Heart right ventricle (tissue), 16 donors: Measurements from ENCODE around the gene PTPN7. TPM values are rescaled to one million over a fixed set of nuclear protein-coding genes. Genes with fewer than 3 reads are reported as not detected.
A peak's percentile ranks its signal among the peaks of the same experiment; 100 is the strongest.

Source experiments
- ATAC-seq, 8 donors: fragments of 200-7000 bp; cut with Tn5 transposase; one replicate each; pipeline ENCODE4 v1.9.1; 2020; ENCODE audit warnings: mild to moderate bottlenecking in 8 of 8, moderate library complexity in 8 of 8, moderate number of reproducible peaks in 1 of 8
- DNase-seq, 2 donors: peaks; one replicate each; pipeline ENCODE4 v3.0.0-alpha.2; 2020
- H3K27ac ChIP-seq, 10 donors: fragments of 200-600 bp; sonication (generic) in 2 of 10; one replicate each; pipeline versions ENCODE4 v1.5.0 to v1.8.0; 2020 to 2022; ENCODE audit warnings: mild to moderate bottlenecking in 3 of 10
- H3K27me3 ChIP-seq, 7 donors: fragments of 200-600 bp; one replicate each; pipeline ENCODE4 v1.8.0; 2021 to 2022; ENCODE audit warnings: mild to moderate bottlenecking in 2 of 7
- H3K36me3 ChIP-seq, 9 donors: fragments of 200-600 bp; sonication (generic) in 1 of 9; one replicate each; pipeline versions ENCODE4 v1.5.0 to v1.8.0; 2020 to 2022; ENCODE audit warnings: mild to moderate bottlenecking in 2 of 9
- H3K4me1 ChIP-seq, 9 donors: fragments of 200-600 bp; sonication (generic) in 1 of 9; one replicate each; pipeline versions ENCODE4 v1.5.0 to v1.8.0; 2020 to 2022; ENCODE audit warnings: mild to moderate bottlenecking in 4 of 9
- H3K4me3 ChIP-seq, 10 donors: fragments of 200-600 bp; sonication (generic) in 2 of 10; one replicate each; pipeline versions ENCODE4 v1.5.0 to v1.8.0; 2020 to 2022; ENCODE audit warnings: mild to moderate bottlenecking in 7 of 10, moderate library complexity in 2 of 10
- H3K9me3 ChIP-seq, 11 donors: fragments of 200-600 bp in 10 of 11; sonication (generic) in 2 of 11; one replicate each; pipeline versions ENCODE4 v1.5.0 to v1.8.0; 2013 to 2022; ENCODE audit warnings: mild to moderate bottlenecking in 2 of 11, control low read depth in 1 of 11, moderate library complexity in 1 of 11
- WGBS, 2 donors: extraction: QIAGEN DNeasy Blood & Tissue Kit; methylation state at CpG; one replicate each; pipeline ENCODE4 v1.1.7; 2013; ENCODE audit warnings: inconsistent platforms in 1 of 2; 5-methylcytosine and 5-hydroxymethylcytosine counted together
- intact Hi-C, 10 donors: fragments of 100-400 bp; cut with DNase I; formaldehyde crosslinking; loops; one replicate each; pipeline versions ENCODE4 v1.11.1 to v1.14.2; 2022
- polyA plus RNA-seq, 2 donors: library from polyadenylated mRNA; stranded (reverse); fragments of 200-250 nt; gene quantifications; one replicate each; pipeline ENCODE4 v1.2.3, GENCODE V29; 2013
- total RNA-seq, 10 donors: library from RNA; stranded (reverse); fragmentation: NEBNext Ultra II Directional in 3 of 10; extraction: Animal tissue kit (Norgen Biotek cat#: 25700) in 3 of 10; gene quantifications; one replicate each; pipeline versions ENCODE4 v1.2.1 to v1.2.4, GENCODE V29; 2021 to 2023
- TF ChIP-seq, protein P1 (sequence below), 9 donors: fragments of 200-600 bp; sonication (generic) in 2 of 9; IDR thresholded peaks; one replicate each; pipeline versions ENCODE4 v1.5.0 to v1.8.0; 2021 to 2022; ENCODE audit warnings: antibody characterized with exemption in 9 of 9, mild to moderate bottlenecking in 5 of 9, moderate library complexity in 1 of 9
- donor health status: Arrhythmogenic right ventricular cardiomyopathy.
- donor health status: ischemic (EF 13 %, LVEDD 7.1; RV severe dilation, severe dysfunction).
- donor health status: healthy with polysubstance abuse.
- donor health status: DM: no; HTN: yes; CAD: no.
- donor health status: DM: no; HTN: no; CAD: no.
- donor health status: ischemic (EF 25% LVEDD 6.9; RV normal size, moderate dysfunction).
- donor health status: ischemic (EF 25% LVEDD 5.7; RV mildly dilated, moderate dysfunction).
- donor health status: healthy.
- donor health status: DM: yes; HTN: yes; CAD: no.
- donor health status: Ischemic cardiomyopathy.
- donor health status: ischemic (EF 35%, LVEDD 5.7; RV mildly dilated, moderate dysfunction).
- donor health status: nonischemic (EF 11% LVEDD 7.7; RV severe dilation, severe dysfunction).
- donor health status: DM: yes; HTN: yes; CAD: no.
- donor health status: PGD.
- donor health status: ischemic (EF 29% LVEDD 5.4; RV normal size, mild dysfunction).
- donor health status: nonischemic (EF 23%, LVEDD 6.1; RV moderate dilation, normal function).

PTPN7 gene
- total and polyA plus RNA-seq, 12 donors = 0.09 to 6.2 (median 0.47) TPM

DNA sequence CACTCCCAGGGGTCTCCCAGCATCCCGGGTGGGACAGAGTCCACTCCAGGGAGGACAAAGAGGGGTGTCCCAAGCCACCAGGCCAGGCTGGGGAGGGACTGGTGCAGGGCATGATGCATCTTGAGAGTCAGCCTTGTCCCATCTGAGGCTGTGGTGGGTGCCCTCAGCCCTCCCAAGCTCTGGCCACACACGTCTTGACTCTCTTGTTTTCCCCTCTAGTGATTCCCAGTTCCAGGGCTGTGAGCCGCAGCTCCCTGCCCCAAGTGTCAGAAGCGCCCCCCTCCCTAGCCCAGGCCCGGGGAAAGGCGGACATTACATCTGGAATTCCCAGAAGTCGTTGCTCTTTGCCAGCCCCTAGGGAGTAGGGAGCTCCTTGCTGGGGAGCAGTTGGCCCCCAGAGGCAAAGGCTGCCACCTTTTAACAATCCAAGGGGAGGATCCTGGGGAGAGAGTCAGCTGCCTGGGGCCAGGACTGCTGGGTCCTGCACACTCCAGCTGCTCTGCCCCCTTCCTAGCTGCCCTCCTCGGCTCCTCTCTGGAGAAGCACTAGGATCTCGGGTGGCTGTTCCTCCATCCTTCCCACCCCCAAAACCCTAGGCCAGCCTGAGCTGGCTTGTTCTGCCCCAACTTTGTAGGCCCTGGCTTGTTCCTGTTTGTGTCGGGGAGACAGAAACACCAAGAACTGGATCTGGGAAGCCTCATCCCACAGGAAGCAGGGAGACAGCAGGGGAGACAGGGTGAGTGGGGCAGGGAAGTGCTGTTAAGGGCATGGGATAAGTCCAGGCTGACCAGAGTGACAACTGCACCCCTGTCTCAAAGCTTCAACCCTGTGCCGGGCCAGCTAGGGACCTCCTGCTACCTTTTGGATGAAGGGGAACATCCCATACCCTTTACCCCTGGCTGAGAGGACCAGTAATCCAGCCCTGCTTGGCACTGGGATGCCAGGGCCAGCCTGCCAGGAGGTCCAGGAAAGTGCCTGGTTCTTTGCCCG is 3.2 kb upstream of the PTPN7 start:
- Histone ChIP-seq H3K27ac (peak overlapping the region in 1 of 10 donors; percentile 93), H3K4me3 (no peak overlapping the region), H3K36me3 (no peaks in the 10 kb centered on the region), H3K9me3 (no peaks in the 10 kb centered on the region), H3K27me3 (no peaks in the 10 kb centered on the region), H3K4me1 (peaks cover 0 to 47% (median 0%) of the 10 kb centered on the region in 9 donors)
- WGBS, 2 donors = 76 to 77% methylated on average over 12 of the region's 12 CpGs
- TF ChIP-seq, protein P1, sequence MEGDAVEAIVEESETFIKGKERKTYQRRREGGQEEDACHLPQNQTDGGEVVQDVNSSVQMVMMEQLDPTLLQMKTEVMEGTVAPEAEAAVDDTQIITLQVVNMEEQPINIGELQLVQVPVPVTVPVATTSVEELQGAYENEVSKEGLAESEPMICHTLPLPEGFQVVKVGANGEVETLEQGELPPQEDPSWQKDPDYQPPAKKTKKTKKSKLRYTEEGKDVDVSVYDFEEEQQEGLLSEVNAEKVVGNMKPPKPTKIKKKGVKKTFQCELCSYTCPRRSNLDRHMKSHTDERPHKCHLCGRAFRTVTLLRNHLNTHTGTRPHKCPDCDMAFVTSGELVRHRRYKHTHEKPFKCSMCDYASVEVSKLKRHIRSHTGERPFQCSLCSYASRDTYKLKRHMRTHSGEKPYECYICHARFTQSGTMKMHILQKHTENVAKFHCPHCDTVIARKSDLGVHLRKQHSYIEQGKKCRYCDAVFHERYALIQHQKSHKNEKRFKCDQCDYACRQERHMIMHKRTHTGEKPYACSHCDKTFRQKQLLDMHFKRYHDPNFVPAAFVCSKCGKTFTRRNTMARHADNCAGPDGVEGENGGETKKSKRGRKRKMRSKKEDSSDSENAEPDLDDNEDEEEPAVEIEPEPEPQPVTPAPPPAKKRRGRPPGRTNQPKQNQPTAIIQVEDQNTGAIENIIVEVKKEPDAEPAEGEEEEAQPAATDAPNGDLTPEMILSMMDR (IDR thresholded peaks at IDR 0.05) = no peak
- ATAC-seq = no peak
- no peak for DNase-seq
- intact Hi-C loops = no loop called here

GRCh38 chr1:202162418-202163280 is 2.2 kb upstream of the PTPN7 start:
- H3K27ac ChIP-seq = peak overlapping the region in 1 of 10 donors; percentile 93

GRCh38 chr1:202162047-202162417 is 1.6 kb upstream of the PTPN7 start:
- Histone ChIP-seq H3K4me1 (peaks cover 0 to 47% (median 0%) of the 10 kb centered on the region in 9 donors), H3K9me3 (no peaks in the 10 kb centered on the region), H3K27ac (peak overlapping the region in 2 of 10 donors; percentile 30 to 93), H3K4me3 (peak overlapping the region in 1 of 10 donors; percentile 61), H3K27me3 (no peaks in the 10 kb centered on the region), H3K36me3 (no peaks in the 10 kb centered on the region)
- peak in 1 of 8 donors; percentile 6 for ATAC-seq
- DNase-seq = no peak
- intact Hi-C loops = no loop called here
- 69 to 74% methylated on average over 4 of the region's 4 CpGs for WGBS, 2 donors
- TF ChIP-seq, protein P1 (IDR thresholded peaks at IDR 0.05) = no peak

More at GRCh38 chr1:202162418-202163280, 2.2 kb upstream of the PTPN7 start:
- ATAC-seq (no peak), DNase-seq (no peak)
- intact Hi-C loops = no loop called here
- Histone ChIP-seq H3K4me3 (peak overlapping the region in 1 of 10 donors; percentile 61), H3K9me3 (no peaks in the 10 kb centered on the region), H3K4me1 (peaks cover 0 to 47% (median 0%) of the 10 kb centered on the region in 9 donors), H3K36me3 (no peaks in the 10 kb centered on the region), H3K27me3 (no peaks in the 10 kb centered on the region)
- WGBS, 2 donors = 60 to 66% methylated on average over 15 of the region's 15 CpGs
- TF ChIP-seq, protein P1 (IDR thresholded peaks at IDR 0.05) = no peak
